Forelimb muscle (tissue), 1 donor: ENCODE data around the gene BNIP1. TPM values are rescaled to one million over a fixed set of nuclear protein-coding genes. Genes with fewer than 3 reads are reported as not detected.
"Not testable (repeated sequence)": the region's sequence is repeated elsewhere in the genome, so short reads cannot be mapped to it uniquely, and the experiment has no call there.

Source experiments
- DNase-seq: peaks from one replicate; pipeline ENCODE4 v3.0.0-alpha.2; 2013; ENCODE audit warnings: low read depth
- polyA plus RNA-seq: library from polyadenylated mRNA; unstranded; fragments of 120-200 nt; gene quantifications from one replicate; pipeline ENCODE4 v1.2.1, GENCODE V29; 2013; ENCODE audit not compliant: insufficient read length

The BNIP1 gene, protein sequence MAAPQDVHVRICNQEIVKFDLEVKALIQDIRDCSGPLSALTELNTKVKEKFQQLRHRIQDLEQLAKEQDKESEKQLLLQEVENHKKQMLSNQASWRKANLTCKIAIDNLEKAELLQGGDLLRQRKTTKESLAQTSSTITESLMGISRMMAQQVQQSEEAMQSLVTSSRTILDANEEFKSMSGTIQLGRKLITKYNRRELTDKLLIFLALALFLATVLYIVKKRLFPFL
- 12.7 TPM for polyA plus RNA-seq

DNA sequence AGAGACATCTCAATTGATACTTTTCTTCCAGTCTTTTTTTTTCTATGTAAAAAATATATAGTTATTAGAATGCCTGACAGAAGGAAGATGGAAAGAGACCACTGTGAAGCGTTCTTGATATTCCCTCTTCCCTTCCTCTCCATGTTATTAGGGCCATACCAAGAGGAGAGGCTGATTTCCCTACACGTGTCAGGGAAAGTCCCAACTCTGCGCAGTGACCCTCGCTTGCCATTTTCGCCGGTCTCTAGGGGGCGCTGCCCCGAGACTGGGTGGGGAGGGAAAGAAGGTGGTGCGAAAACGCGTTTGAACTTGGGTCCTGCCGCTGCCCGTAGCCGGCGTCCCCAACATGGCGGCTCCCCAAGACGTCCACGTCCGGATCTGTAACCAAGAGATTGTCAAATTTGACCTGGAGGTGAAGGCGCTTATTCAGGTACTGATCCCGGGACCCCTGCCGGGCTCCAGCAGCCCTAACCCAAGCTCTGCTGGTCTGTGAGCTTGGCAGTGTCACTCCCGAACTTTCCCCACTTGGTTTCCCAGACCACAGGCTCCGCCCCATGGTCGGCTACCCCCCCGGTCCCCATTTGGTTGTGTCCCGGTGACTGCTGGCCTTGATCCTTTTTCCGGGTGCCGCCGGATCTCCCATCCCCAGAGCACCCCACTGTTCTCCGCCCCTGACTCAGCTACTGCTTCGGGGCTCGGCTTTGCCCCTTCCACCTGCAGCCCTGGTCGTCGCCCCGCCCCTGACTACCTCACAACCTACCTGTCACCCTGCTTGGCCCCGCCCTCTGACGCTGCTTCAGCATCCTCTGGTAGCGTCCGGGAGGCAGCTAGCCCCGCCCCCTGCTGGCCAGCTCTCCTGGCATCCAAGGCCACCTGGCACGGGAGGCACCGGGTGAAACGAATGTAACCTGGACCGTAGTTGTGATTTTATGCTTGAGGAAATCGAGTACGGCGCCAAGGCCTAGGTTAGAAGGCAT is at the start of gene BNIP1:
Gene BNIP1, plus strand, starts transcription at position 332 of the 977 bp plus-strand sequence. Its CDS starts 15 bp downstream, at position 347.
- peak; percentile 88 for DNase-seq

DNA sequence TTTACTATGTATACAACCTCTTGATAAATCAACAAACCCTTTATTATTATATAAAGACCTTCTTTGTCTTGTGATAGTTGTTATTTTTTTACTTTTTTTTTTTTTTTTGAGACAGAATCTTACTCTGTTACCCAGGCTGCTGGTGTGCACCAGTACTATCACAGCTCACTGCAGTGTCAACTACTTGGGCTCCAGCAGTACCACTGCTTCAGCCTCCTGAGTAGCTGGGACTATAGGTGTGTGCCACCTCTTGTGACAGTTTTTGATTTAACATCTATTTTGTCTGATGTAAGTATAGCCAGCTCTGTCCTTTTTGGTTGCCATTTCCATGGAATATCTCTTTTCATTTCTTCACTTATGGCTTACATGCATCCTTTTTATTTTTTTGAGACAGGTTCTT is 45.5 kb upstream of the BNIP1 start:
- DNase-seq, result no peak

DNA sequence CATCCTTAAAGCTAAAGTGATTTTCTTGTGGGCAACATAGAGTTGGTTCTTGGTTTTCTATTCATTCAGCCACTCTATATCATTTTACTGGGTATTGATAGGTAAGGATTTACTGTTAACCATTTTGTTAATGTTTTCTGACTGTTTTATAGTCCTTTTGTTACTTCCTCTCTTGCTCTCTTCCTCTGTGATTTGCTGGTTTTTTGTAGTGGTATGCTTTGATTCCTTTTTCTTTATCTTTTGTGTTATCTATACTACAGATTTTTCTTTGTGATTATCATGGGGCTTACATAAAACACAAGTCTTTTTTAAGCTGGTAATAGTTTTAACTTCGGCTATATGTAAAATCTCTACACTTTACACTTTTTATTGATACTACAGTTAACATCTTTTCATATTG is 44.9 kb upstream of the BNIP1 start:
- no peak for DNase-seq

- no peak for DNase-seq
Observed at GRCh38 chr5:173101245-173101644, 43.1 kb upstream of the BNIP1 start.

DNA sequence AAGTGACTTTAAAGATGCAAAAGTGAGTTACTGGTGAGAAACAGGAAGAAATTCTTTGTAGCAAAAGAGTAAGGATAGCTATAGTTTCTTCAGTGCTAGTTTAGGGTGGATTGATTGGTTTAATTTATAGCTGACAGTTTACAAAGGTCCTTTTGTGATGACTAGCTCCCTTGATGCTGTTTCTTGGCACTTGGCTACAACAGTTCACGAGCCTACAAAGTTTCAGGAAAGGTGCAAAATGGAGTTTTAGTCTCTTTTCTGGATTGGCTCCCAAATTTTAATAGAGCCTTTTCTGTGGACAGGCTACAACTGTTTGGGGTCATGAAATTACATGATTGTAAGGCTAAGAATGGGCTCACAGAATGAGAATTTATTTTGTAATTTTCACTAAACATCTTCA is 40.9 kb upstream of the BNIP1 start:
- no peak for DNase-seq

DNA sequence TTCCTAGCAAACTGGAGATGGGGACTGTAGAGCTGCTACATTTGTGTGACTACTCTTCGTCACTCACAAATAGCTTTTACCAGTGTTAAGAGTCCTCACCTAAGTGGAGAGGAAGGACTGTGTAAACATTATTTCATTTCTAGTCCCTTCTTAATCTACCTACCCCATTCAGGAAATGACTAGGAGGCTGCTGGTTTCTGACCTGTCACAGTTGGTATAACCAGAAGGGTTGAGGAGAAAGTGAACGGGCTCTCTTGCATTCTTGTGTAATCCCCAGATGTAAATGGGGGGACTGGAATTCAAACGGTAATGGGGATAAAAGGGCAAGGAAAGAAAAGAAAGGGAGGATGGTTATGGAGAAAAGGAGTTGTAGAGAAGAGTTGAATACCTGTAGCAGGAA is 35.4 kb upstream of the BNIP1 start:
- no peak for DNase-seq

DNA sequence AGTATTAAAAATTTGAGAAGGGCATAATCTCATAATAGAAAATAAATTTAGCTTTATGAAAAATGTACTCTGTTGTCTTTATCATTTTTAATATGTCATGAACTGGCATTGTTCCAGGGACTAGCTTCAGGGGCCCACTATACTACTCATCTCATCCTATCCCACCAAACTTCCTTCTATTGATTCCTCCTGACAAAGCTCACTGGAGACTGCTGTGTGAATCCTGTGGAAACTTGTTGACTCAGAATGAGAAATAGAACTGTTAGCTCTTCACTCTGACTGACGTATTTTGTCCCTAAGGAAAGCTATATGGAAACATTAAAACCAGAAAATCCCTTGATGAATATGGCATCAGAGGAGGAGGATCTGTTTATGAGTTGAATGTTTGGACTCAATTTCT is 29.8 kb upstream of the BNIP1 start:
- DNase-seq, result no peak

- DNase-seq, result no peak
Observed at GRCh38 chr5:173119719-173120118, 24.6 kb upstream of the BNIP1 start.

DNA sequence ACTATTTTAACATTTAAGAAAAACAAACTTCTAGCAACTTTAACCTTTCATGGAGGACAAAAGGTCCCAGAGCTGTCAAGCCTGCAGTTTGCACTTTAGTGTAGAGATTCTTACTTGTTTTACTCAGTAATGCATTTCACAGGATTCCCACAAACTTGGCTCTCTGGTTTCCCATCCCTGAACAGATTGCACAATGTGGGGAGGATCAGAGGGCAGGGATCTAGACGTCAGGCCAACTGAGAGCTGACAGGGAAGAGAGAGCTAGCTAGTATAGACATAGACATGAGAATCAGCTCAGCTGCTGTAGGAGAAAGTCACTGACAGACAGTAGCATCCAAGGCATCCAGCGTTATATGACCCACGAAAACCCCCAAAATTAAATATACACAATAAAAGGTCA is 20.9 kb upstream of the BNIP1 start:
- no peak for DNase-seq

- DNase-seq, result not testable (repeated sequence)
Observed at GRCh38 chr5:173132166-173132565, 12.2 kb upstream of the BNIP1 start.

DNA sequence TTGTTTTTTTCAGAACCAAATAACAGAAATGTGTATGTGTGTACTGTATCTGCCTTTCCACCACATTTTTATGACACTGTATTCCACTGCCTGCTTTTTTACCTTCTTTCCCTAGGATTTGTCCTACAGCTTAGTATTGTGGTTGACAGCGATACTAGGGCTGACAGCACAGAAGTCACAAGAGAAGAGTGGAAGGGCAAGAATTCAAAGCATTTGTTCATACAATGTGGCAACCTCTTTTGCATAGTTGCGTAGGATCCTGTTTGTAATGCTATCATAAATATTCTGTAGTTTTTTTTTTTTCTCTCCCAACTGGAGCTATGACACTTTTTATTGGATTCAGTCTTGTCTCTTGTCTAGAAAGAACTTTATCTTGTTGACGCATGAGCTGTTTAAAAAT is 5.6 kb upstream of the BNIP1 start:
- no peak for DNase-seq

- DNase-seq, result no peak
Observed at GRCh38 chr5:173139631-173140030, 4.7 kb upstream of the BNIP1 start.

DNA sequence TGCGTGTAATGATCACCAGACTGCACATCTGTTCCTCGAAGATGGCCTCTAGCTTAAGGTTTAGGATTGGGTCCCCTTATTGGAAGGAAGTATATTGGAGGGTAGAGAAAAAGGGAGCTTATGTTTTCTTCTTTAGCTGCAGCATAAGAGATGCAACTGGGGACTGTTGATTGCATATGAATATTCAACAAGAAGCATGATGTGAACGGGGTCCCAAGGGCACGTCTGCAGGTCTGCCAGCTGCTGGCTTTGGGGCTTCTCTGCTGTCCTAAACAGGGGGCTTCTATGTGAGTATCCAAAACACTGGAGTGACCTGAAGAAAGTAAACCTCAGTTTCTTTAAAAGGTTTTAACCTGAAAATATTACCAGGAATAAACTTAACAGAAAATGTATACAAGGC is 3.6 kb upstream of the BNIP1 start:
- DNase-seq, result no peak

GRCh38 chr5:173143567-173143966 is 764 bp upstream of the BNIP1 start:
- DNase-seq, result no peak

- DNase-seq, result no peak
Observed at GRCh38 chr5:173148354-173148753, 4.0 kb downstream of the BNIP1 start.

DNA sequence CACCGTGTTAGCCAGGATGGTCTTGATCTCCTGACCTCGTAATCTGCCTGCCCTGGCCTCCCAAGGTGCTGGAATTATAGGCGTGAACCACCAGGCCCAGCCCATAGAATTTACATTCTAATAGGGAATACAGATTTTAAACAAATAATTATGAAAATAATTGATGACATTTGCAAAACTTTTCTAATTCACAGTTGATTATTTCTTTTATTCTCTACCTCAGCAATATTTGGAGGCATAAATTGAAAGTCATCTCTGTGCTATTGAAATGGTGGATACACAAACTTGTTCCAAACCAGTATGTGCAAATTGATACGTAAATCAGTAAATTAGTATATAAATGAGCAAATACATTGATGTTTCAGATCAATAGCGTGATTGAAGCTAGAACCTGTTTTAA is 8.2 kb downstream of the BNIP1 start:
- no peak for DNase-seq

- DNase-seq, result no peak
Observed at GRCh38 chr5:173153842-173154241, 9.5 kb downstream of the BNIP1 start.

- not testable (repeated sequence) for DNase-seq
Observed at GRCh38 chr5:173154619-173155018, 10.3 kb downstream of the BNIP1 start.

DNA sequence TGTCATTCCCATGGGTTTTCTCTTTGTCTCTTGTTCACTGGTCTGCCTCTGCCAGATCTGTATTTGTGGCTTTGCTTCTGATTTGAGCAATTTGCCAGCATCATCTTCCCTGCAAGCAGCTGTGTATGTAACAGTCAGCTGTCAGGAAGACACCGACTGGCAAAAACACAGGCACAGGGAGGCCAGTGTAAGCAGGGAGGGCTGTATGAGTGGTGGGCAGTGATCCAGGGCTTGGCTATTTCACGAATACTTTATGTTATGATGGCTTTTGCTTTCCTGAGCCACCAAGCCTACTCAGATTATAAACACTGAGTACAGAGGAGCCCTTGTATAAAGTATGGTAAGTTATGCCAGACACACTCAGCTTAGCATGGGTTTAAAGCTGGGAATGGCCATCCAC is 11.6 kb downstream of the BNIP1 start:
- DNase-seq, result no peak

- no peak for DNase-seq
Observed at GRCh38 chr5:173158366-173158765, 14.0 kb downstream of the BNIP1 start.

DNA sequence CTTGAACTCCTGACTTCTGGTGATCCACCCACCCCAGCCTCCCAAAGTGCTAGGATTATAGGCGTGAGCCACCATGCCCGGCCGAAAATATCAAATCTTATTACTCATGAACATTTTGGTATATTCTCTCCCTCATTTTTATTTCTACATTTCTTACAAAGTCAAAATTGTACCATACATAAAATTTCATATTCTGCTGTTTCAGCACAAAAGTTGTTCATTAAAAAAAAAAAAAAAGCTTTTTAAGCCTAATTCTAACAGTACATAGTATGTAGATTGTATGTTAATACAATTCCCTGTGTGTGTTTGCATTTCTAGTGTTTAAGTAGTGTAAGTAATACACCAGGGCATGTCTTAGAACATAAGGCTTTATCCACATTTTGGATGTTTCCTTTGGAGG is 14.9 kb downstream of the BNIP1 start:
- DNase-seq, result no peak

GRCh38 chr5:173161148-173161547 is 16.8 kb downstream of the BNIP1 start:
- no peak for DNase-seq

DNA sequence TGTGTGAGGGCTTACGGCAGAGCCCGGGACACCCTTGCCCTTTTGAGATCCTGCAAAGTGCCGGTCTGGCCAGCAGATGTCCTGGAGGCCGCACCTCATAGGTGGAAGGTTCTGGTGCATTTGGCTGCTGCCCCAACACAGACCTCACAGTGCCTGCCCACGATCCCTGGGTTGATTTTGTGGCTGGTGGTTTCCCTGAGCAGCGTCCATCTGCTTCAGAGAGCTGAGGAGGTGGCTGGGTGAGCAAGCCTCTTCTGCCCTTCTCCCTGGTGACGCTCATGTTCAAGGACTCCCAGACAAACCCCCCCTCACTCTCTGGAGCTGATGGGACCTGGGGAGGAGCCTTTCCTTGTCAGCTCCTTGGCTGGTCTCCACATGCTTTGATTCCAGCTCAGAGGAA is 18.9 kb downstream of the BNIP1 start:
- no peak for DNase-seq
